HepG2 (cell line): ENCODE measurements around the gene HSFX1.

ENCODE experiments used
- ARID3A ChIP-seq: IDR thresholded peaks from 2 replicates; pipeline ENCODE4 v1.6.1; 2012; ENCODE audit warnings: low read depth, low read length, improper control_type of control experiment
- CTCF ChIP-seq: sonication (generic); formaldehyde crosslinking; IDR thresholded peaks from 2 replicates; pipeline ENCODE4 v1.5.0; 2020; ENCODE audit warnings: mild to moderate bottlenecking, missing genetic modification reagents, moderate library complexity
- HDAC2 ChIP-seq: sonication (generic); formaldehyde crosslinking; IDR thresholded peaks from 2 replicates; pipeline ENCODE4 v1.4.0; 2020; ENCODE audit warnings: missing genetic modification reagents
- MBNL3 ChIP-seq: fragments of 250-450 bp; sonication (Bioruptor Pico); conservative IDR thresholded peaks from 2 replicates; pipeline ENCODE4 v1.8.0; 2022; ENCODE audit warnings: mild to moderate bottlenecking, inconsistent platforms
- NFKB2 ChIP-seq: sonication (generic); formaldehyde crosslinking; IDR thresholded peaks from 2 replicates; pipeline ENCODE4 v1.4.0; 2020; ENCODE audit warnings: missing genetic modification reagents, borderline replicate concordance
- SP4 ChIP-seq: sonication (generic); formaldehyde crosslinking; IDR thresholded peaks from 2 replicates; pipeline ENCODE4 v1.8.1; 2023; ENCODE audit warnings: mild to moderate bottlenecking, missing genetic modification reagents
- ZBTB2 ChIP-seq: sonication (generic); formaldehyde crosslinking; IDR thresholded peaks from 2 replicates; pipeline ENCODE4 v1.8.0; 2022; ENCODE audit warnings: low read depth, missing genetic modification reagents
- ZBTB33 ChIP-seq: sonication (generic); formaldehyde crosslinking; IDR thresholded peaks from 2 replicates; pipeline ENCODE4 v1.4.0; 2020; ENCODE audit warnings: missing genetic modification reagents
- ZFAT ChIP-seq: sonication (generic); formaldehyde crosslinking; conservative IDR thresholded peaks from 2 replicates; pipeline ENCODE4 v1.8.1; 2023; ENCODE audit warnings: missing genetic modification reagents, inconsistent platforms
- ZFX ChIP-seq: sonication (generic); formaldehyde crosslinking; IDR thresholded peaks from 2 replicates; pipeline ENCODE4 v1.4.0; 2020; ENCODE audit warnings: mild to moderate bottlenecking, low read depth, missing genetic modification reagents, moderate library complexity
- ZIK1 ChIP-seq: sonication (generic); formaldehyde crosslinking; IDR thresholded peaks from 2 replicates; pipeline ENCODE4 v1.5.0; 2020; ENCODE audit warnings: mild to moderate bottlenecking, low read depth, missing genetic modification reagents, borderline replicate concordance
- ZSCAN21 ChIP-seq: sonication (generic); formaldehyde crosslinking; IDR thresholded peaks from 2 replicates; pipeline ENCODE4 v1.8.0; 2022; ENCODE audit warnings: mild to moderate bottlenecking, missing genetic modification reagents, moderate library complexity, borderline replicate concordance

- TF ChIP-seq CTCF (CRISPR knock-in tag) (no peak), ZFX (CRISPR knock-in tag) (no peak), MBNL3 (CRISPR knock-in tag) (no peak), ARID3A (no peak), ZIK1 (CRISPR knock-in tag) (no peak), ZSCAN21 (no peak), HDAC2 (CRISPR knock-in tag) (no peak), ZFAT (CRISPR knock-in tag) (no peak), ZBTB2 (no peak), SP4 (CRISPR knock-in tag) (no peak), NFKB2 (CRISPR knock-in tag) (no peak), ZBTB33 (CRISPR knock-in tag) (no peak)
Observed at GRCh38 chrX:149818652-149819051, 44.8 kb downstream of the HSFX1 start.
